HEK293 (cell line): ENCODE results near the gene CDCA5.

Experiments used
- CTCF ChIA-PET: fragments of 350-600 bp; formaldehyde crosslinking; extraction: SDS; loops from one replicate; lab custom pipeline; 2021; ENCODE audit warnings: antibody characterized with exemption; lab: Yijun Ruan, JAX
- POLR2A ChIA-PET: fragments of 300-600 bp; formaldehyde crosslinking; extraction: SDS; loops from one replicate; lab custom pipeline; 2020; ENCODE audit warnings: antibody characterized with exemption, inconsistent platforms; lab: Yijun Ruan, JAX
- H3K27ac ChIP-seq: fragments of 200-500 bp; sonication (Bioruptor generic); 2 replicates; pipeline ENCODE4 v1.5.1; 2014; ENCODE audit warnings: low read depth, low read length, control low read depth, inconsistent platforms; ENCODE audit errors: extremely low read depth
- H3K36me3 ChIP-seq, 2 experiments: fragments of 200-500 bp in 1 of 2; sonication (Bioruptor generic) in 1 of 2; 1 replicate in 1 of 2; 2 replicates in 1 of 2; pipeline ENCODE4 v1.5.1; 2014 to 2017; ENCODE audit warnings: inconsistent platforms in 2 of 2, low read length in 2 of 2; ENCODE audit not compliant: control insufficient read depth in 2 of 2, insufficient read depth in 1 of 2
- H3K4me1 ChIP-seq: fragments of 200-500 bp; sonication (Bioruptor generic); 2 replicates; pipeline ENCODE4 v1.5.1; 2014; ENCODE audit warnings: mild to moderate bottlenecking, low read length, inconsistent platforms; ENCODE audit not compliant: control insufficient read depth, insufficient read depth
- H3K4me3 ChIP-seq: 2 replicates; pipeline ENCODE4 v1.5.1; 2011; ENCODE audit warnings: low read depth, mild to moderate bottlenecking, control low read depth, low read length, moderate library complexity
- H3K9me3 ChIP-seq: fragments of 200-500 bp; sonication (Bioruptor generic); 2 replicates; pipeline ENCODE4 v1.5.1; 2014; ENCODE audit warnings: low read depth, low read length, inconsistent platforms; ENCODE audit not compliant: control insufficient read depth, insufficient read depth
- BCL11A ChIP-seq: fragments of 450-650 bp; formaldehyde crosslinking; IDR thresholded peaks from 2 replicates; pipeline ENCODE4 v1.5.1; 2016; ENCODE audit warnings: low read depth, missing biosample characterization, missing genetic modification characterization
- IKZF3 ChIP-seq: fragments of 450-650 bp; IDR thresholded peaks from 2 replicates; pipeline ENCODE4 v1.5.0; 2018; ENCODE audit warnings: missing biosample characterization, mild to moderate bottlenecking, missing genetic modification characterization, moderate library complexity
- KLF17 ChIP-seq: fragments of 450-650 bp; formaldehyde crosslinking; IDR thresholded peaks from 2 replicates; pipeline ENCODE4 v1.5.1; 2016; ENCODE audit warnings: missing biosample characterization, missing genetic modification characterization
- SCRT1 ChIP-seq: fragments of 450-650 bp; formaldehyde crosslinking; IDR thresholded peaks from 2 replicates; pipeline ENCODE4 v1.5.1; 2016; ENCODE audit warnings: missing biosample characterization, missing genetic modification characterization, borderline replicate concordance
- SP7 ChIP-seq: fragments of 450-650 bp; formaldehyde crosslinking; IDR thresholded peaks from 2 replicates; pipeline ENCODE4 v1.5.1; 2016; ENCODE audit warnings: missing biosample characterization, missing genetic modification characterization
- TRIM28 ChIP-seq: IDR thresholded peaks from 2 replicates; pipeline ENCODE4 v1.6.1; 2011; ENCODE audit warnings: low read length, control low read depth, borderline replicate concordance
- WT1 ChIP-seq: fragments of 450-650 bp; formaldehyde crosslinking; IDR thresholded peaks from 2 replicates; pipeline ENCODE4 v1.5.1; 2016; ENCODE audit warnings: missing biosample characterization, missing genetic modification characterization
- ZBTB10 ChIP-seq: fragments of 450-650 bp; formaldehyde crosslinking; IDR thresholded peaks from 2 replicates; pipeline ENCODE4 v1.5.1; 2016; ENCODE audit warnings: missing biosample characterization, missing genetic modification characterization
- ZBTB48 ChIP-seq: fragments of 450-650 bp; formaldehyde crosslinking; IDR thresholded peaks from 2 replicates; pipeline ENCODE4 v1.5.1; 2016; ENCODE audit warnings: missing biosample characterization, missing genetic modification characterization
- ZFP41 ChIP-seq: fragments of 450-650 bp; formaldehyde crosslinking; IDR thresholded peaks from 2 replicates; pipeline ENCODE4 v1.5.1; 2016; ENCODE audit warnings: missing biosample characterization, missing genetic modification characterization, borderline replicate concordance
- ZNF184 ChIP-seq: fragments of 450-650 bp; IDR thresholded peaks from 2 replicates; pipeline ENCODE4 v1.5.1; 2018; ENCODE audit warnings: missing biosample characterization, mild to moderate bottlenecking, missing genetic modification characterization
- ZNF239 ChIP-seq: fragments of 450-650 bp; formaldehyde crosslinking; IDR thresholded peaks from 2 replicates; pipeline ENCODE4 v1.5.1; 2016; ENCODE audit warnings: missing biosample characterization, missing genetic modification characterization
- ZNF266 ChIP-seq: fragments of 450-650 bp; formaldehyde crosslinking; IDR thresholded peaks from 2 replicates; pipeline ENCODE4 v1.5.1; 2016; ENCODE audit warnings: missing biosample characterization, missing genetic modification characterization, low read depth
- ZNF398 ChIP-seq: fragments of 450-650 bp; formaldehyde crosslinking; IDR thresholded peaks from 2 replicates; pipeline ENCODE4 v1.5.1; 2017; ENCODE audit warnings: missing biosample characterization, missing genetic modification characterization
- ZNF426 ChIP-seq: fragments of 450-650 bp; formaldehyde crosslinking; IDR thresholded peaks from 2 replicates; pipeline ENCODE4 v1.5.1; 2017; ENCODE audit warnings: missing biosample characterization, missing genetic modification characterization, mild to moderate bottlenecking, inconsistent platforms, moderate library complexity
- ZNF513 ChIP-seq: fragments of 450-650 bp; IDR thresholded peaks from 2 replicates; pipeline ENCODE4 v1.5.1; 2018; ENCODE audit warnings: missing biosample characterization, missing genetic modification characterization
- ZNF514 ChIP-seq: fragments of 450-650 bp; formaldehyde crosslinking; IDR thresholded peaks from 2 replicates; pipeline ENCODE4 v1.5.1; 2016; ENCODE audit warnings: missing biosample characterization, missing genetic modification characterization
- ZNF530 ChIP-seq: fragments of 450-650 bp; formaldehyde crosslinking; IDR thresholded peaks from 2 replicates; pipeline ENCODE4 v1.5.1; 2016; ENCODE audit warnings: low read depth, missing biosample characterization, missing genetic modification characterization
- ZNF596 ChIP-seq: fragments of 450-650 bp; IDR thresholded peaks from 2 replicates; pipeline ENCODE4 v1.5.0; 2018; ENCODE audit warnings: missing biosample characterization, mild to moderate bottlenecking, missing genetic modification characterization, moderate library complexity
- ZNF610 ChIP-seq: fragments of 450-650 bp; formaldehyde crosslinking; IDR thresholded peaks from 2 replicates; pipeline ENCODE4 v1.5.1; 2016; ENCODE audit warnings: missing biosample characterization, missing genetic modification characterization, borderline replicate concordance
- ZNF621 ChIP-seq: fragments of 450-650 bp; formaldehyde crosslinking; IDR thresholded peaks from 2 replicates; pipeline ENCODE4 v1.5.1; 2017; ENCODE audit warnings: missing biosample characterization, missing genetic modification characterization
- ZNF623 ChIP-seq: fragments of 450-650 bp; formaldehyde crosslinking; IDR thresholded peaks from 2 replicates; pipeline ENCODE4 v1.5.1; 2016; ENCODE audit warnings: missing biosample characterization, missing genetic modification characterization
- ZNF629 ChIP-seq: fragments of 450-650 bp; formaldehyde crosslinking; IDR thresholded peaks from 2 replicates; pipeline ENCODE4 v1.5.1; 2017; ENCODE audit warnings: missing biosample characterization, missing genetic modification characterization
- ZNF645 ChIP-seq: fragments of 450-650 bp; formaldehyde crosslinking; IDR thresholded peaks from 2 replicates; pipeline ENCODE4; 2016; ENCODE audit warnings: missing biosample characterization, missing genetic modification characterization
- ZNF664 ChIP-seq: fragments of 450-650 bp; formaldehyde crosslinking; IDR thresholded peaks from 2 replicates; pipeline ENCODE4 v1.5.1; 2016; ENCODE audit warnings: missing biosample characterization, missing genetic modification characterization
- ZNF785 ChIP-seq: fragments of 450-650 bp; formaldehyde crosslinking; IDR thresholded peaks from 2 replicates; pipeline ENCODE4 v1.5.1; 2016; ENCODE audit warnings: missing biosample characterization, missing genetic modification characterization
- ZNF837 ChIP-seq: fragments of 450-650 bp; formaldehyde crosslinking; IDR thresholded peaks from 2 replicates; pipeline ENCODE4 v1.5.1; 2016; ENCODE audit warnings: missing biosample characterization, missing genetic modification characterization
- ZNF843 ChIP-seq: fragments of 450-650 bp; formaldehyde crosslinking; IDR thresholded peaks from 2 replicates; pipeline ENCODE4 v1.5.1; 2016; ENCODE audit warnings: missing biosample characterization, missing genetic modification characterization

Gene CDCA5

GRCh38 chr11:65058419-65059054 lies 25.3 kb downstream of the CDCA5 start, which contains the start of gene NAALADL1:
Gene NAALADL1 (minus strand): TSS chr11:65058553. CDS start chr11:65058521, 32 bp downstream.
- no peaks in the 10 kb centered on the region for H3K36me3 ChIP-seq
- H3K4me1 ChIP-seq = no peaks in the 10 kb centered on the region
- TF ChIP-seq ZNF645 (tag by site-specific recombination) (no peak), ZNF837 (no peak), BCL11A (tag by site-specific recombination) (no peak), ZNF398 (tag by site-specific recombination) (no peak), ZNF623 (tag by site-specific recombination) (no peak), ZNF629 (tag by site-specific recombination) (no peak), WT1 (tag by site-specific recombination) (no peak), ZNF621 (tag by site-specific recombination) (no peak), ZNF514 (tag by site-specific recombination) (no peak), ZNF239 (tag by site-specific recombination) (no peak), ZBTB10 (tag by site-specific recombination) (no peak)
- TF ChIP-seq, all 188 proteins: peak for 0
- CTCF ChIA-PET = interaction anchor here (0.5 to 1.7 kb wide), 5 partner anchors 13 to 530 kb away, joined by 3 to 6 read pairs (median 4); no protein-coding TSS in a partner anchor
- H3K27ac ChIP-seq = no peak within 1 kb of the TSS
- POLR2A ChIA-PET = no interaction called here
- H3K9me3 ChIP-seq = no peaks in the 10 kb centered on the region
- H3K4me3 ChIP-seq = no peak within 1 kb of the TSS

- no peak overlapping the region for H3K27ac ChIP-seq
- CTCF ChIA-PET = no interaction called here
- POLR2A ChIA-PET = no interaction called here
- TF ChIP-seq ZFP41 (tag by site-specific recombination) (no peak), TRIM28 (no peak), ZNF596 (no peak), IKZF3 (tag by site-specific recombination) (no peak), ZNF513 (tag by site-specific recombination) (no peak), SCRT1 (tag by site-specific recombination) (no peak), ZNF184 (tag by site-specific recombination) (no peak), ZNF843 (tag by site-specific recombination) (no peak), KLF17 (tag by site-specific recombination) (no peak), ZNF664 (tag by site-specific recombination) (no peak), ZNF610 (tag by site-specific recombination) (no peak), ZNF426 (no peak), ZNF530 (tag by site-specific recombination) (no peak), SP7 (tag by site-specific recombination) (no peak), ZBTB48 (tag by site-specific recombination) (no peak), ZNF785 (tag by site-specific recombination) (no peak), ZNF266 (no peak)
These were observed 25.8 kb downstream of the CDCA5 start for GRCh38 chr11:65058012-65058411.

More at GRCh38 chr11:65058012-65058411, 25.8 kb downstream of the CDCA5 start:
- H3K36me3 ChIP-seq = no peaks in the 10 kb centered on the region
- H3K4me1 ChIP-seq = no peaks in the 10 kb centered on the region
- no peaks in the 10 kb centered on the region for H3K9me3 ChIP-seq
- no peak overlapping the region for H3K4me3 ChIP-seq
